HG03025 (cell line): Measurements from ENCODE around the gene UBE2D2.

Experiments
- ATAC-seq: cut with Tn5 transposase; IDR thresholded peaks from one replicate; pipeline ENCODE4 v1.9.1; 2021; ENCODE audit warnings: mild to moderate bottlenecking, moderate library complexity; ENCODE audit not compliant: unreplicated experiment, low FRiP score

The UBE2D2 gene

DNA sequence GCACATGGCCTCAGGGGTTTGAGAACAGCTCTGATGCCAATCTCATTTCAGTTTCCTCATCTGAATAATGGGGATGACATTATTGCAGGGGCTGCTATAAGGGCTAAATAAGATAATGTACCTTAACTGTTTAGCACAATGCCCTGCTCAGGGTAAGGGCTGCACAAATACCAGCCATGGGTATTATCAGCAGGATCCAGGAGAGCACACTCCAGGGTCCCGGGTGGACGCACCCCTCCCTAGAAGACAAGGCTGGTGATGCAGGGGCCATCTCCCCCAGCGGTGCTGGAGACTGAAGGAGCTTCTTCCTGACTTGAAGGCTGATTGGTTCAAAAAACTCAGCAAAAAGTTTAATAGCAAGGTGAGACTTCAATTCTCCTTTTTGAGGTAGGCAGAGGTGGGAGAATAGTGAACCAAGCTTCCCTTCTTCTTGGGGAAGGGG is 84.3 kb downstream of the UBE2D2 start:
- no peak for ATAC-seq

DNA sequence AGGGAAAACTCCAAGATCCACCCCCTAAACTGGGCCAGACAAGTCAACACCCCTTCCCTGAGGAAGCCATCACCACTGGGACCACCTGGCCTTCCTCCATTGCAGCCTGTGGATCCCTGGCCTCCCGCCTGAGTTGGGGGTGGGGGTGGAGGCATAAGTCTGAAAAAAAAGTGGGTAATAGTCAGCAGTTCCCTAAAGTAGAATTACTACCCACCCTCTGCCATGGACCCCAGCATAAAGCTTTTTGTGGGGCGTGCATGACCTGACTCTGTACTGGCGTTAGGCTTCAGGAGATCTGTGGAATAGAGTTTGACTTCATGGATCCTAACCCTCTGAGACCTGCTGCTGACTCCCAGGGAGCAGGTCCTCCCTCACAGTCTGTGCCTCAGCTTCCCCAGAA is 85.0 kb downstream of the UBE2D2 start:
- no peak for ATAC-seq

GRCh38 chr5:139646912-139647505 is 85.9 kb downstream of the UBE2D2 start:
- no peak for ATAC-seq

DNA sequence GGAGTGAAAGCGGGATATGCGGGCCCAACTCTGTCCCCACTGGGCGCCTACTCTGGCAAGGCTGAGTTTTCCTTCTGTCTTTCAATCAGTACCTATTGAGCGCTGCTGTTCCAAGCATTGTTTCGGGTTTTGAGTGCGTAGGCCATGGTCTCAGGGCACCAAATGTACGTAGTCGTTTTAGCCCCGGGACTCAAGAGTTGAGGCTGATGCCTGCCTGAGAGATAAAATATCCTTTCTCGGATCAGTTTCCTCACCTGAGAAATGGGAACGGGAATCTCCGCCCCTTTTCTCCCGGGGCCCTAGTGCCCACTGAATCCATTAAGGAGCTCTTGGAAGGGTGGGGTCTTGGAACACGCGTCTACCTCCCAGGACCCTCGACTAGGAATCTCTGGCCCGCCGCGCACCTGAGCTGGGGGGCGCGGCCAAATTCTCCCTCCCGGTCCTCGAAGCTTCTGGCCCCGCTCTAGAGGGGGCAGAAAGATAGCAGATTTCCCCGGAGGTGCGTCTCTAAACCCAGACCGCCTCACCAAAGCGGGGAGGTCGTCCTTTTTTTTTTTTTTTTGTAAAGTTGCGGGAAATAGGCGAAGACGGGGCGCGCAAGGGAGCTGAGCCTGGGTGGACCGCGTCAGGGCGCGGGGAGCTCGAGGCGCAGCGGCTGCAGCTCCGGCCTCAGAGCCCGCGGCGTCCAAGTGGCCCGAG is 86.5 kb downstream of the UBE2D2 start:
- ATAC-seq = no peak

DNA sequence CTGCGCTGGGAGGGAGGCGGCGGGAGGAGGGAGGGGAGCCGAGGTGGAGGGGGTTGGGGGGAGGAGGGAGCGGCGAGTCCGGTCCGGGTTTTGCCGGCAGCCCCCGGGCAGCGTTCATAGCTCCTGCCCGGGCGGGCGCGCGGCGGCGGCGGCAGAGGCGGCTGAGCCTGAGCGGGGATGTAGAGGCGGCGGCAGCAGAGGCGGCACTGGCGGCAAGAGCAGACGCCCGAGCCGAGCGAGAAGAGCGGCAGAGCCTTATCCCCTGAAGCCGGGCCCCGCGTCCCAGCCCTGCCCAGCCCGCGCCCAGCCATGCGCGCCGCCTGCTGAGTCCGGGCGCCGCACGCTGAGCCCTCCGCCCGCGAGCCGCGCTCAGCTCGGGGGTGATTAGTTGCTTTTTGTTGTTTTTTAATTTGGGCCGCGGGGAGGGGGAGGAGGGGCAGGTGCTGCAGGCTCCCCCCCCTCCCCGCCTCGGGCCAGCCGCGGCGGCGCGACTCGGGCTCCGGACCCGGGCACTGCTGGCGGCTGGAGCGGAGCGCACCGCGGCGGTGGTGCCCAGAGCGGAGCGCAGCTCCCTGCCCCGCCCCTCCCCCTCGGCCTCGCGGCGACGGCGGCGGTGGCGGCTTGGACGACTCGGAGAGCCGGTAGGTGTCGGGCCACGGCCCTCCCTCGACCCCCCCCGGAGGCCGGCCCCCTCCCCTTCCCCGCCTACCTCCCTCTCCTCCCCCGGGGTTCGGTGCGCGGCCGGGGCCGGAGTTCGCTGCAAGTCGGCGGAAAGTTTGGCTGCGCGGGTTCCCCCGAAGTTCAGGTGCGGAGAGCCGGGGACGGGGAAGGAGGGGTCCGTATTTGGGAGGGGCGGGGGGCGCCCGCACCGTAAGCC is 87.3 kb downstream of the UBE2D2 start, which contains the start of gene CXXC5:
Gene CXXC5, plus strand, starts transcription at position 145 of the 877 bp plus-strand sequence. CDS start 32,175 bp downstream, outside the sequence.
- no peak for ATAC-seq

DNA sequence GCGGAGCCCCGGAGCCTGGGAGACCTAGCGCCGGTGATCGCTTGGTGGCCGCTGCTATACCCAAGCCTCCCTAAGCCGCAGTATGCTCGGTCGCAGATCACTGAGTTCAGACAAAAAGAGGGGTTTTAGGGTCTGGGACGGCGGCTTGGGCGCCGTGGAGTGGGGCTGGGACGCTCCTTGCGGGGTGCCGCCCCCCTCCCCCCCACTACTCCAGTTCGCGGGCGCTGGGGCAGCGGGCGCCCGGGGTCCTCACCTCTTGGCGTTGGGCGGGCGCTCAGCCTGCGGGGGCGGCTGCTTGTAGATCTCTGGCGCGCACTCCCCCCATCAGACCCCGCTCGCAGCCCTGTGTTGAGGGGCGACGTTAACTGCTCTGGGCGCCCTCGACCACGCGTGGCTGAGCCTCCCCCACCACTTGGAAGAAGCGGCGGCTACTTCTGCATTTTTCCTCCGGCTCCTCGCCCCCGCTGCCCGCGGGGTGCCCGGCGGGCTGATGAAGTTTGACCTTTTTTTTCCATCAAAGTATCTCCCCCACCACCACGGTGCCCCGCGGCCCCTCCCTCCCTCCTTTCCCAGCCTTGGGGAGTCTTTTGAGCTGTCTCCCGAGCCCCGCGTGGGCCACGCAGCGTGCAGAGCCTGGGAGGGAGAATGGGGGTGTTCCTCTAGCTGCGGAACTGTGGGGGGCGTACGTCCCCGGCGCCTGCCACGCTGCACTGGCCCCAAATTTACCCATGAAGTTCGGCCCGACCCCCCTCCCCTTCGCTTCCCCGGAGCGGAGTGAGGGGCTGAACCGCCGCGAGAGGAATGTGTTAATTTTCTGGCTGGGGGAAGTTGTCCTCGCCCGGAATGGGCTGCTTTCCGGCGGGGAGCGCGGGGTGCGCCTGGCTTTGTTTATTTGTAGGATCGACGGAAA is 88.2 kb downstream of the UBE2D2 start:
- no peak for ATAC-seq

- ATAC-seq = no peak
Observed at GRCh38 chr5:139650031-139650688, 89.0 kb downstream of the UBE2D2 start.

DNA sequence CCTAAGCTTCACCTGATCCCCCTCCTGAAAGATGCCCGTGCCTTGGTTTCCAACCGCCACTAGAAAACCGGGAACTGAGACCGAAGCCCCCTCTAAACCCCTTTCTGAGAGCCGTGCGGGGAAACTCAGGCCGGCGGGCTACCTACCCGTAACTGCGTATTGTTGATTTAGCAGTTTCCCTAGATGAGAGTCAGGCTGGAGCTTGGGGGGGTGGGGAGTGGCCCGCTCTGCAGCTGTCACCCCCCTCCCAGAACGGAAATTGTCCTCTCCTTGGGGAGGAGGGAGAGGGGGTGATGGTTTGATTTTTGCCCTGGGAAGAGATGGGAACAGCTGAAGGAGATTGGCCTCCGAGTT is 89.5 kb downstream of the UBE2D2 start:
- ATAC-seq = no peak

DNA sequence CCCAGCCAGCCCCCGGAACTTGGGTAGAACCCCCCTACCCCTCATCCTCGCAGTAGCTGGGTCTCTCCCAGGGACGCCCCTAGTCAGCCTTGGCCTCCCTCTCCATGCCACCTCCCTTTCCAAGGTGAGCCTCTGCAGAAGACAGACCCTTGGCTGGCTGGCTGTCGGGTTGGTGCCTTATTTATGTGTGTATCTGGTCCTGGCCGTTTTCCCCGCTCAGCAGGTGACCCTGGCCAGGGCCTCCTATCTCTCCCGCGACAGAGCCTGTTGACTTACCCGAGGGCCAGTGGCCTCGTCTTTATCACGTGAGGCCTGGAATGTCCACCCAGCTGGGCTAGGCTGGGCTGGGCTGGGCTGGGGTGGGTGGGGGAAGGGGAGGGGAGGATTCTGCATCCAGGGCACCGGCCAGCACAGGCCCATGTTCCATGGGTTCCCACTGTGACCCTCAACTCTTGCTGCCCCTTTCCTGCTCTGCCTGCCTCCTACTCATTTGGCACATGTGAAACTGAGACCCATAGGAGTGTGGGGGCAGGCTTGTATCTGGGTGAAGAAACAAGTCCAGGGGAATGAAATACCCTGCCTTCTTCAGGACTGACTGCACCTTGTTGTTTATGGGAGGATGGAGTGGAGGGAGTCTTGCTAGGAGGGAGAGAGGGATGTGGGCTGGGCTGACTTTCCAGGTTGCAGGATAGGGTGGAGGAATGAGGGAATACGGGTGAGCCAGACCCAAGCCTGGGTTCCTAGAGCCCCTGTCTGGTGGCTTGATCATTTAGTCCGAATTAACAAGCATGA is 90.1 kb downstream of the UBE2D2 start:
- no peak for ATAC-seq

GRCh38 chr5:139651853-139652787 is 91.0 kb downstream of the UBE2D2 start:
- ATAC-seq = no peak

DNA sequence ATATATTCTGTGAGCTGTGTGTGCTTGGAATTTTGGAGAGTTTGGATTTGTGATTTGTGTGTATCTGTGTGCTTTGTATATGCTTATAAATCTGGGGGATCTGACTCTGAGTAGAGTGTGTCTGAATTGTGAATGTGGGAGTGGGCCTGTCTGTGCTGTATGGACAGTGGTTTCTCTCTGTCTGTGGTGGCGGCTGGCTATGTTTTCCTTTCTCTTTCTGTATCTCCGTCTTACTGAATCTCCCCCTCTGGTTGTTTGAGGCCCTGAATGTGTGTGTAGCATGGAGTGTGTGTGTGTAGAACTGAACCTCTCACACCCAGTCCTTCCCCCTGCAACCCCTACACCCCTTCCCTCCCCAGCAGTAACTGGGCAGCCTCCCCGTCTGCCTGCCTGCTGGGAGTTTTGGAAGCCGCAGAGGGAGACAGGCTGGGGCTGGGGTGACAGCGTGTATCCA is 91.7 kb downstream of the UBE2D2 start:
- no peak for ATAC-seq

DNA sequence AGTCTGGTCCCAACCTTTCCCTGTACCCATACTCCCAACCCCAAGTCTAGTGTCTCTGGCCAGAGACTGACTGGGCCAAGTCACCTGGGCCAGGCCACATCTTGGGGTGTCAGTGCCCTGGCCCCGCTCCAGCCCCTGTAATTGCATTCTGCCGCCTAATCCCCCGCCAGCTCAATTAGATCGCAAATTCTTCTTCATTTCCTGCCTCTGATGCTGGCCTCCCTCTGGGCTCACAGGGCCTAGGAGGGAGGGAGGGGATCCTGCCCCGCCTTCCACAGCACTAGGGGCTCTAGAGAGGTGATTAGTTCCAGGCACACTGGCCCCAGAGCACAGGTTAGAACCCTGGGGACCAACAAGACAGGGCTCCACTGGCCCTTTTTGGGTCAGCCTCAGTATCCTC is 92.5 kb downstream of the UBE2D2 start:
- ATAC-seq = no peak

DNA sequence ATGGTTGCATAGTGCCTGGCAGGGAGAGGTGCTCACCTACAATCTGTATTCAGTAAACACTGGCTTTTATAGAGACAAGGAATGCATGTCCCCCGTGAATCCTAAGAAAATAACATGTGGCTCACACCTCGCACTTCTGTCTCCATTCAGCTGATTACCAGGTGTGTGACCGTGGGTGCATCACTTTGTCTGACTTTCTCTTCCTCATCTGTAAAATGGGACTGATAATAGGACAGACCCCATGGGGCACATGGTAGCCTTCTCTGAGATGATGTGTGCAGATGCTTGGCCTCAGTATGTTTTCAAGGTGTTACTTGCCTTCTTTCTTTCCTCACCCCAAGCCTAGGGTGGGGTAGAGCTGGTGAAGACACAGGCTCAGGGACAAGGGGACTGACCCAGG is 93.3 kb downstream of the UBE2D2 start:
- ATAC-seq = no peak

DNA sequence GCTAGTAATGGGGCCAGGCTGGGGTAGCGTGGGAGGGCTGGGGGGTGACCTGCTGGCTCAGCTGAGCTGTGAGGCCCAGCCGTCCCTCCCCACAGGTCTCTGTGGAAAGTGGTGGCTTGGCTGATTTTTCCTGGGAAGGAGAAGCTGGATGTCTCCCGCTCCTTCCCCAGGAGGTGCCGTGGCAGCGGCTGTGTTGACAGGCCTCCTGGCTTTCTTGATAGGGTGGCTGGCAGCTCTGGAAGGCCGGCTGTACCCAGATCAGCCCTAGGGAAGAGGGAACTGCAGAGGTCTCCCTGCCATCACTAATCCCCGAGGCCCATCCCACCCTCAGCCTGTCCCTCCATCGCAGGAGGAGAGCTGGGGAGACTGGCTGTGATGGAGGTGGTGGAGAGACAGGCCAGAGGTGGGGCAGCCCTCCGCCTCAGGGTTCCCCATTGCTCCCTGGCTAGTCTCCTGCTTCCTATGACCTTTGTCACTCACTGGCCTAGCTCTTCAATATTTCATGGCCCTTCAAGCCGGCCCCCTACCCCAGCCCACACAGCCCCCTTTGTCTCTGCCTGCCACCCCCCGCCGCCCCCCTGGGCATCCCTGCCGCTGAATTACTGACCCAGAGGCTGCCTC is 93.8 kb downstream of the UBE2D2 start:
- no peak for ATAC-seq

DNA sequence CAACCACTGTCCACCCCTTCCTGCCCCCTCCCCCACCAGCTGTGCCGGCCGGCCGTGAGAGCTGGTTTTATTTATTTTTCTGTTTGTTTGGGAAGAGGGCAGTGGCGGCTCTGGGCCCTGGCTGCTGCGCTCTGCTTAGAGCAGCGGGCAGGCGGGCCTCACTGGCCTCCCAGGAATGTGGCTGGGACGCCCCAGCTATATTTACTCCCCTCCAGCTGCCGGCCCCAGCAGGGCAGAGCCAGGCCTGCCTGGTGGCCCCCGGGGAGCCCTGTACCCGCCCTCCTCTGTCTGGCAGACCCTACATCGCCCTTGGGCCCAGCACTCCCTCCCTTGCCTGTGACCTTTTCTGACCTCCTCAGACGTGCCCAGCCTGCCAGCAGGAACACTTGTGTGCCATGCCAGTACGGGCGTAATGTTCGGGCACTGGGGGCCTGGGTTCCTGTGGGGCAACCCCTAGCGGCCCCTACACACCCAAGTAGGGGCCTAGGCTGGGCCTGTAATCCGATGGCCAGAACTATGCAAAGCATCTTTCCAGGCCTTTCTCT is 94.7 kb downstream of the UBE2D2 start:
- no peak for ATAC-seq

DNA sequence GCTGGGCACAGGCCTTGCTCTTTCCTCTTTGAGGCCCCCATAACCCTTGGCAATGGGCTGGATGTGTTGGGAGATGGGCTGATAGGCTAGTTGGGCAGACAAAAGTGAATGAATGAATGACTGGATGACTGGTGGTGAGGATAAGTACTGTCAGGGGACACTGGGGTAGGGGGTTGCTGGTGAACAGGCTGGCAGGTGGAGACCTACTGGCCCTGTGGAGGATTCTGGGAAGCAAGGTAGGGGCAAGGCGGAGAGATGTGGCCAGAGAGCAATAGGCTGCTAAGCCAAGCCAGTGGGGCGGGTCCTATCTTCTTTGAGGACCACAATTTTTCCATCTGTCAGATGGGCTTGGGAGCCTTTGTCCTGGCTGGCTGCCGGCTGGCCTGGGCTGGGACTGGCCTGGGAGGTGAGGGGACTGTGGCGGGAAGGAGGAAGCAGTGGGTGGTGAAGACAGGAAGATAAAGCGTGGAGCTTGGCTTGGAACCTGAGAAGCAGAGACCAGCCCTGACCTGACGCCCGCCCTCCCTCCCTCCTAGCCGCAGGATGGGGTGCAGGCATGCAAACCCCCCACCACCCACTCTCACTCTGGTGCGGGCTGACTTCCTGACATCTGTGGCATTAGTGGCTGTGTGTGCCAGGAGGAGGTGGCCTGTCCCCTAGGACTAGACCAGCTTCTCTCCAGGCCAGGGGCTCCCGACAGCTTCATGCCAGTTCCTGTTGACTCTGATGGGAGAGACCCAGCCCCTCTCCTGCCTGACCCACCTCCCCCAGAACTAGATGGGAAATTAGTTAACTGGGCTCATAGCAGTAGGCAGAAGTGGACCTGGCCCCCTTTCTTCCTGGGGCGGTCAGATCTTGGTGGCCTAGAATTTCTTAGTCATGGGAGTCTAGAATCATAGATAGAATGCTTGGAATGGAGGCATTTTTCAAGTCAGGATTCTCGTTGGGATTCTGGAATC is 96.5 kb downstream of the UBE2D2 start:
- ATAC-seq = no peak
